GM12878 (cell line): Measurements from ENCODE around the gene ZNF525. TPM values are rescaled to one million over a fixed set of nuclear protein-coding genes. Genes with fewer than 3 reads are reported as not detected.

Experiments used
- ATAC-seq: fragments of 200-7000 bp; cut with Tn5 transposase; 3 replicates; pipeline ENCODE4 v1.9.1; 2020; ENCODE audit warnings: mild to moderate bottlenecking, moderate library complexity
- Bru-seq: library from RNA; stranded (reverse); fragments of 400-500 nt; gene quantifications from one replicate; lab custom pipeline; 2021; lab: Mats Ljungman, UMichigan
- BruChase-seq, 2 experiments: library from RNA; stranded (reverse); fragments of 400-500 nt; gene quantifications; one replicate each; lab custom pipeline; 2021; lab: Mats Ljungman, UMichigan
- BruUV-seq: library from RNA; stranded (reverse); fragments of 400-500 nt; replicated peaks from 2 replicates; lab custom pipeline; 2021; lab: Mats Ljungman, UMichigan
- CTCF ChIA-PET: fragments of 300-600 bp; sonication (Branson Sonifier 250); formaldehyde crosslinking; extraction: SDS; loops from one replicate; lab custom pipeline; 2021; ENCODE audit warnings: inconsistent platforms; lab: Yijun Ruan, JAX
- POLR2A ChIA-PET: fragments of 350-600 bp; formaldehyde crosslinking; extraction: SDS; loops from one replicate; lab custom pipeline; 2021; ENCODE audit warnings: inconsistent platforms; lab: Charles Lee
- RAD21 ChIA-PET: fragments of 300-600 bp; sonication (Branson Sonifier 250); formaldehyde crosslinking; loops from one replicate; lab custom pipeline; 2023; ENCODE audit warnings: antibody characterized with exemption; ENCODE audit not compliant: unreplicated experiment; lab: Charles Lee
- SMC1A ChIA-PET: fragments of 300-600 bp; sonication (Branson Sonifier 250); formaldehyde crosslinking; loops from one replicate; lab custom pipeline; 2023; ENCODE audit not compliant: unreplicated experiment, uncharacterized antibody; lab: Charles Lee
- DNase-seq: peaks from one replicate; pipeline ENCODE4 v3.0.0-alpha.2; 2011; ENCODE audit warnings: low read depth, low spot score
- FAIRE-seq: peaks from 3 replicates; lab custom pipeline; 2011; peaks lifted over from hg19 to GRCh38; lab: Jason Lieb, UNC
- H2AFZ ChIP-seq: 2 replicates; pipeline ENCODE4 v1.6.0; 2011; ENCODE audit warnings: low read depth, low read length, control low read depth; ENCODE audit not compliant: control insufficient read depth
- H3K27ac ChIP-seq: 2 replicates; pipeline ENCODE4 v1.5.1; 2011; ENCODE audit warnings: control low read depth; ENCODE audit not compliant: control insufficient read depth, insufficient read depth
- H3K27me3 ChIP-seq, 2 experiments: replicated peaks in 1 of 2; 2 replicates each; pipeline versions ENCODE4 v1.6.0 to v1.6.1; 2011; ENCODE audit warnings: low read length in 1 of 2; ENCODE audit not compliant: control insufficient read depth in 2 of 2, insufficient read depth in 2 of 2
- H3K36me3 ChIP-seq, 2 experiments: 2 replicates each; pipeline ENCODE4 v1.5.1; 2011; ENCODE audit warnings: low read length in 1 of 2; ENCODE audit not compliant: control insufficient read depth in 2 of 2, insufficient read depth in 2 of 2
- H3K4me1 ChIP-seq: 2 replicates; pipeline ENCODE4 v1.6.1; 2011; ENCODE audit warnings: mild to moderate bottlenecking, low read length, moderate library complexity, mixed read lengths; ENCODE audit not compliant: control insufficient read depth, insufficient read depth
- H3K4me2 ChIP-seq: 2 replicates; pipeline ENCODE4 v1.6.0; 2011; ENCODE audit warnings: control low read depth; ENCODE audit not compliant: control insufficient read depth, insufficient read depth
- H3K4me3 ChIP-seq: fragments of 200-600 bp; sonication (generic); 2 replicates; pipeline ENCODE4 v1.5.1; 2016
- H3K79me2 ChIP-seq: 2 replicates; pipeline ENCODE4 v1.6.0; 2011; ENCODE audit warnings: low read length; ENCODE audit not compliant: control insufficient read depth, insufficient read depth
- H3K9ac ChIP-seq: 2 replicates; pipeline ENCODE4 v1.8.0; 2011; ENCODE audit warnings: low read length, control low read depth, mixed read lengths; ENCODE audit not compliant: control insufficient read depth, insufficient read depth
- H3K9me3 ChIP-seq: replicated peaks from 3 replicates; pipeline ENCODE4 v1.5.1; 2011; ENCODE audit warnings: mild to moderate bottlenecking, low read length; ENCODE audit not compliant: control insufficient read depth, insufficient read depth
- H4K20me1 ChIP-seq: 2 replicates; pipeline ENCODE4 v1.6.0; 2011; ENCODE audit not compliant: control insufficient read depth, insufficient read depth
- BCL3 ChIP-seq: IDR thresholded peaks from 2 replicates; pipeline ENCODE4 v1.6.1; 2011; ENCODE audit warnings: borderline replicate concordance, low read depth, mild to moderate bottlenecking, moderate library complexity, low read length; ENCODE audit not compliant: insufficient read depth, poor library complexity, severe bottlenecking
- BHLHE40 ChIP-seq, 2 experiments: fragments of 450-650 bp in 1 of 2; IDR thresholded peaks; 2 replicates each; pipeline ENCODE4 v1.6.1; 2011 to 2017; ENCODE audit warnings: low read depth in 2 of 2, borderline replicate concordance in 1 of 2, improper control_type of control experiment in 1 of 2, low read length in 1 of 2, mild to moderate bottlenecking in 1 of 2
- E4F1 ChIP-seq: fragments of 450-650 bp; IDR thresholded peaks from 2 replicates; pipeline ENCODE4 v1.6.1; 2018; ENCODE audit warnings: borderline replicate concordance, mild to moderate bottlenecking; ENCODE audit not compliant: partially characterized antibody
- JUNB ChIP-seq: IDR thresholded peaks from 2 replicates; pipeline ENCODE4 v1.6.1; 2016; ENCODE audit warnings: antibody characterized with exemption, mild to moderate bottlenecking
- MXI1 ChIP-seq: fragments of 150-350 bp; IDR thresholded peaks from 2 replicates; pipeline ENCODE4 v1.6.1; 2011; ENCODE audit warnings: low read depth, mild to moderate bottlenecking, inconsistent platforms, low read length, improper control_type of control experiment
- NFIC ChIP-seq: IDR thresholded peaks from 2 replicates; pipeline ENCODE4 v1.6.1; 2012; ENCODE audit warnings: low read depth, mild to moderate bottlenecking, inconsistent platforms, low read length, moderate library complexity
- PML ChIP-seq: IDR thresholded peaks from 2 replicates; pipeline ENCODE4 v1.6.1; 2012; ENCODE audit warnings: low read length, inconsistent platforms
- POLR2AphosphoS5 ChIP-seq: IDR thresholded peaks from 2 replicates; pipeline ENCODE4 v1.6.1; 2011; ENCODE audit warnings: mild to moderate bottlenecking, low read length, inconsistent platforms
- POU2F2 ChIP-seq: IDR thresholded peaks from 3 replicates; pipeline ENCODE4 v1.6.1; 2011; ENCODE audit warnings: low read depth, mild to moderate bottlenecking, low read length, borderline replicate concordance
- RCOR1 ChIP-seq: conservative IDR thresholded peaks from 2 replicates; pipeline ENCODE4 v1.6.1; 2012; ENCODE audit warnings: low read depth, low read length, improper control_type of control experiment
- SPI1 ChIP-seq: IDR thresholded peaks from 2 replicates; pipeline ENCODE4 v1.6.1; 2011; ENCODE audit warnings: low read depth, mild to moderate bottlenecking, low read length, moderate library complexity, borderline replicate concordance; ENCODE audit not compliant: insufficient read depth
- SRF ChIP-seq, 2 experiments: IDR thresholded peaks; 2 replicates each; pipeline ENCODE4 v1.6.1; 2011; ENCODE audit warnings: low read depth in 2 of 2, low read length in 2 of 2, mild to moderate bottlenecking in 1 of 2, moderate library complexity in 1 of 2
- TAF1 ChIP-seq: IDR thresholded peaks from 2 replicates; pipeline ENCODE4 v1.6.1; 2011; ENCODE audit warnings: mild to moderate bottlenecking, low read depth, low read length, borderline replicate concordance
- WGBS: methylation state at CpG from one replicate; pipeline ENCODE4 v1.1.6; 2016; ENCODE audit warnings: low lambda C conversion rate; ENCODE audit not compliant: insufficient replicate concordance, insufficient coverage; ENCODE audit errors: missing lambda C conversion rate; 5-methylcytosine and 5-hydroxymethylcytosine counted together
- in situ Hi-C: fragments of 300-500 bp; cut with MboI; formaldehyde crosslinking; loops from 9 replicates; pipeline ENCODE4 v1.14.3; 2018; ENCODE audit warnings: mixed read lengths
- intact Hi-C: fragments of 100-400 bp; cut with micrococcal nuclease; formaldehyde crosslinking; loops from one replicate; pipeline ENCODE4 v1.14.2; 2022; ENCODE audit not compliant: unreplicated experiment
- long read RNA-seq, 2 experiments: library from polyadenylated mRNA; unstranded; transcript quantifications; one replicate each; pipeline ENCODE4 v2.0.0, GENCODE V29; 2019 to 2020
- polyA minus RNA-seq, 3 experiments: library from RNA; depleted of rRNA, polyadenylated mRNA; stranded (reverse); fragments of >200 nt; gene quantifications; 2 replicates each; pipeline ENCODE4 v1.2.3, GENCODE V29; 2011
- polyA plus RNA-seq, 11 experiments: library from polyadenylated mRNA; depleted of rRNA in 4 of 11; unstranded in 6 of 11; stranded (reverse) in 5 of 11; fragments of >200 nt; fragmentation: Nextera tagmentation in 4 of 11; fragmentation: Illumina TruSeq in 1 of 11; extraction: Ambion mirVana in 4 of 11; extraction: Trizol in 1 of 11; gene quantifications; 1 replicate in 1 of 11; 2 replicates in 10 of 11; pipeline versions ENCODE4 v1.2.1 to v1.2.3, GENCODE V29; 2011 to 2016; ENCODE audit warnings: inconsistent platforms in 2 of 11, missing spikeins in 2 of 11, low read depth in 1 of 11
- total RNA-seq, 4 experiments: library from RNA; depleted of rRNA in 3 of 4; stranded (reverse); fragments of >200 nt in 3 of 4; fragmentation: Illumina TruSeq in 1 of 4; extraction: Trizol in 1 of 4; gene quantifications; 2 replicates each; pipeline versions ENCODE4 v1.2.1 to v1.2.3, GENCODE V29; 2013 to 2021

ZNF525 gene
- 123 and 129 TPM in 2 replicates for total RNA-seq (2013; cell fraction: nucleolus; rRNA removed)
- total RNA-seq (2014; rRNA removed) (12.4 and 14.6 TPM in 2 replicates), total RNA-seq (2014; rRNA removed; fragmentation: Illumina TruSeq; extraction: Trizol) (18.1 and 18.9 TPM in 2 replicates), total RNA-seq (2021) (11.9 and 14.1 TPM in 2 replicates), polyA plus RNA-seq (2011; rRNA removed) (25.8 and 50.6 TPM in 2 replicates), polyA plus RNA-seq (2014; fragmentation: Illumina TruSeq; extraction: Trizol) (11.2 and 21.1 TPM in 2 replicates), polyA plus RNA-seq (2014; fragmentation: Nextera tagmentation; extraction: Ambion mirVana) (1 to 10 TPM; 3.0 to 4.0 TPM), polyA plus RNA-seq (2014; rRNA removed) (7.6 TPM in 2 replicates), polyA plus RNA-seq (2016; fragmentation: Nextera tagmentation; extraction: Ambion mirVana) (1 to 10 TPM; 7.1 TPM), polyA minus RNA-seq (2011; rRNA and poly(A)+ RNA removed) (26.3 and 38.7 TPM in 2 replicates), Bru-seq, nascent RNA (percentile 81 among the genes with signal in this experiment), BruChase-seq, experiment 1, labeled RNA remaining after a 6-hour chase (percentile 72 among the genes with signal in this experiment), BruChase-seq, experiment 2, labeled RNA remaining after a 2-hour chase (percentile 80 among the genes with signal in this experiment)
- polyA plus RNA-seq (2011; ENCODE audit: low read depth): 6.5 TPM
- polyA plus RNA-seq (2011; cell fraction: cytosol; rRNA removed): 8.4 and 8.5 TPM in 2 replicates
- 35.3 and 38.5 TPM in 2 replicates for polyA plus RNA-seq (2011; cell fraction: nucleus; rRNA removed)
- 7.7 and 14.3 TPM in 2 replicates for polyA plus RNA-seq (2012)
- 10.2 and 11.2 TPM in 2 replicates for polyA minus RNA-seq (2011; cell fraction: cytosol; rRNA and poly(A)+ RNA removed)
- polyA minus RNA-seq (2011; cell fraction: nucleus; rRNA and poly(A)+ RNA removed): 18.5 and 23.2 TPM in 2 replicates
- long read RNA-seq, experiment 1, partial matches to known transcripts: 1 of 1 reads
- long read RNA-seq, experiment 1, other reads (novel, unspliced or antisense): 0 of 1 reads
- long read RNA-seq, experiment 2, full-length matches to known transcripts: 3 of 8 reads
- long read RNA-seq, experiment 2, partial matches to known transcripts: 0 of 8 reads
- long read RNA-seq, experiment 2, other reads (novel, unspliced or antisense): 5 of 8 reads

- DNase-seq: peak; percentile 72
- Histone ChIP-seq H2AFZ (peak within 1 kb of the TSS; percentile 92), H3K27ac (peak within 1 kb of the TSS; percentile 87), H3K4me1 (no peaks in the 10 kb centered on the region), H3K9me3 (peaks cover 3% of the 10 kb centered on the region; the same call in 2 of the 3 replicates), H3K27me3 (no peaks in the 10 kb centered on the region), H3K4me3 (peak within 1 kb of the TSS; percentile 86), H3K4me2 (peak within 1 kb of the TSS; percentile 74), H4K20me1 (no peaks in the 10 kb centered on the region), H3K79me2 (peaks cover 2% of the 10 kb centered on the region), H3K36me3 (no peaks in the 10 kb centered on the region), H3K9ac (peak within 1 kb of the TSS; percentile 95)
- 12% methylated on average over 39 of the region's 45 CpGs for WGBS
- in situ Hi-C loops (no loop called here), intact Hi-C loops (no loop called here)
- BruUV-seq: no TSS peak
- ChIA-PET SMC1A (no interaction called here), POLR2A (no interaction called here), RAD21 (no interaction called here), CTCF (interaction anchor here (0.6 to 1.9 kb wide), 2 partner anchors 30 to 39 kb away, joined by 4 read pairs; partner anchors contain the start of gene ZNF765)
- FAIRE-seq: no peak
- ATAC-seq: peak; percentile 100
- 0 out of 2 replicates have a peak, but pooled peaks have one; percentile 1 for TF ChIP-seq SPI1
- TF ChIP-seq SRF (IDR thresholded peaks at IDR 0.05; ENCODE audit: low read depth in 2 of 2, low read length in 2 of 2): 0 out of 4 replicates have a peak, but pooled peaks of 1 of the 2 experiments have one; percentile 14
- no peak for TF ChIP-seq JUNB
- TF ChIP-seq MXI1: peak; percentile 68
- peak; percentile 82 for TF ChIP-seq TAF1
- TF ChIP-seq POU2F2: peak; percentile 37; the same call in 1 of the 3 replicates
- peak; percentile 70 to 74; a peak in 3 of 4 replicates for TF ChIP-seq BHLHE40 (IDR thresholded peaks at IDR 0.05; ENCODE audit: borderline replicate concordance in 1 of 2, low read depth in 2 of 2, low read length in 1 of 2)
- no peak for TF ChIP-seq BCL3
- TF ChIP-seq NFIC: no peak
- TF ChIP-seq PML: 0 out of 2 replicates have a peak, but pooled peaks have one; percentile 52
- no peak for TF ChIP-seq RCOR1
- peak; percentile 54 for TF ChIP-seq E4F1
- peak; percentile 89 for TF ChIP-seq POLR2AphosphoS5
Observed at GRCh38 chr19:53365134-53365898, at the start of gene ZNF525. ZNF525 (plus strand) TSS chr19:53365705; CDS start chr19:53372282, 6,577 bp downstream.
